ENCODE results near the gene KSR2.

KSR2 gene

GRCh38 chr12:117878605-117879004 is 90.2 kb downstream of the KSR2 start:
- no peaks in the 10 kb centered on the region for H4K20me1 ChIP-seq (ENCODE audit: insufficient read depth, low read length)
- no peaks in the 10 kb centered on the region for H3K36me3 ChIP-seq (ENCODE audit: insufficient read depth, low read length)
- H3K4me1 ChIP-seq (ENCODE audit: insufficient read depth, low read length, severe bottlenecking): peaks cover 14% of the 10 kb centered on the region
- no peaks in the 10 kb centered on the region for H3F3A ChIP-seq (ENCODE audit: insufficient read depth, low read length)
- no peaks in the 10 kb centered on the region for H3K79me2 ChIP-seq (ENCODE audit: insufficient read depth, low read length)
- H3K9me3 ChIP-seq (ENCODE audit: low read length): 0 out of 2 replicates have a peak, but pooled peaks cover 2% of the 10 kb centered on the region
- H3K4me3 ChIP-seq (ENCODE audit: low read depth, low read length, poor library complexity, severe bottlenecking): no peak overlapping the region
- TF ChIP-seq EZH2 (IDR thresholded peaks at IDR 0.05; ENCODE audit: borderline replicate concordance, low read length) (no peak), CTCF (IDR thresholded peaks at IDR 0.05; ENCODE audit: low read length) (no peak)
- H2AFZ ChIP-seq (ENCODE audit: low read length): no peak overlapping the region
- H3K4me2 ChIP-seq (ENCODE audit: low read length): no peak overlapping the region
- peaks cover 4% of the 10 kb centered on the region; the same call in 1 of the 2 replicates for H3K27me3 ChIP-seq (ENCODE audit: insufficient read depth, low read length)
- no peaks in the 10 kb centered on the region for H3K9me2 ChIP-seq (ENCODE audit: low read depth, low read length)
- no peak overlapping the region for H3K9ac ChIP-seq (ENCODE audit: low read length)
- H3K27ac ChIP-seq (ENCODE audit: low read depth, low read length, poor library complexity, severe bottlenecking): no peak overlapping the region

- Histone ChIP-seq H2AFZ (ENCODE audit: low read length) (no peak overlapping the region), H3K4me3 (ENCODE audit: low read depth, low read length, poor library complexity, severe bottlenecking) (no peak overlapping the region), H3K79me2 (ENCODE audit: insufficient read depth, low read length) (no peaks in the 10 kb centered on the region), H3K9ac (ENCODE audit: low read length) (no peak overlapping the region), H3K27ac (ENCODE audit: low read depth, low read length, poor library complexity, severe bottlenecking) (no peak overlapping the region), H3K4me1 (ENCODE audit: insufficient read depth, low read length, severe bottlenecking) (peaks cover 14% of the 10 kb centered on the region), H3K36me3 (ENCODE audit: insufficient read depth, low read length) (no peaks in the 10 kb centered on the region), H3K4me2 (ENCODE audit: low read length) (peak overlapping the region; percentile 35; the same call in 1 of the 2 replicates), H3F3A (ENCODE audit: insufficient read depth, low read length) (no peaks in the 10 kb centered on the region), H3K9me3 (ENCODE audit: low read length) (no peaks in the 10 kb centered on the region), H3K27me3 (ENCODE audit: insufficient read depth, low read length) (peaks cover 4% of the 10 kb centered on the region; the same call in 1 of the 2 replicates), H4K20me1 (ENCODE audit: insufficient read depth, low read length) (no peaks in the 10 kb centered on the region), H3K9me2 (ENCODE audit: low read depth, low read length) (no peaks in the 10 kb centered on the region)
- TF ChIP-seq CTCF (IDR thresholded peaks at IDR 0.05; ENCODE audit: low read length): no peak
- no peak for TF ChIP-seq EZH2 (IDR thresholded peaks at IDR 0.05; ENCODE audit: borderline replicate concordance, low read length)
These were observed 92.4 kb downstream of the KSR2 start for GRCh38 chr12:117876436-117876816.

DNA sequence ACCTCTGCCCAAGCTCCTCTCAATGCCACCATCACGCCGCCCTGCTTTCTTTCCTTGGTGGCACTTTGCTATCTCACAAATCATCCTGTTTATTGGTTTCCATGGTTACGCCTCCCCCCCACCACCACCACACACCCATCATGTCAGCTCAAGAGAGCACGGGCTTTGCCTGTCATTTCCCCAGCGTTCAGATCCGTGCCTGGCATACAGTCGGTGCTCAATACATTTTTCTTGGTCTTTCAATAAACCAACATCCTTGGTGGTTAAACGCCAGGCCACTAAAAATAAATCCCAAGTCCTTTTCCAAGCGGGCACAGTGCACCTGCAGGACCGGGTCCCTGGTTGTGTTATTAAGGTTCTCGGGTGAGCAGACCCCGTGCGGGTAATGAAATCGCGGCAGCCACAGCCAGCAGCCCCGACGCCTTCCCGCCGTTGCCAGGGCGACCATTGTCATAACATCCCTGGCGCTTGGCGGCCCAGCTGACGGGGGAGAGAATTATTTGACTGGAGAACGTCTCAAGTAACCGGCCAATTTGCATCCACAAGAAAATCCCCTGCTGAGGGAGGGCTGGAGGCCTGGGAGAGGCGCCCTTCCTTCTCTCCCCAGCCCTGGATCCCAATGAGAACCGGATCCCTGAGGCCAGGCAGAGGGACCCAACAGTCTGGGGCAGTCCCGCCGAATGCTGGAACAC is 92.9 kb downstream of the KSR2 start:
- Histone ChIP-seq H3K9me2 (ENCODE audit: low read depth, low read length) (no peaks in the 10 kb centered on the region), H3K27ac (ENCODE audit: low read depth, low read length, poor library complexity, severe bottlenecking) (no peak overlapping the region), H3K4me2 (ENCODE audit: low read length) (peak overlapping the region; percentile 35; the same call in 1 of the 2 replicates), H3K79me2 (ENCODE audit: insufficient read depth, low read length) (no peaks in the 10 kb centered on the region), H3K36me3 (ENCODE audit: insufficient read depth, low read length) (no peaks in the 10 kb centered on the region), H3K27me3 (ENCODE audit: insufficient read depth, low read length) (peaks cover 4% of the 10 kb centered on the region; the same call in 1 of the 2 replicates), H3K4me3 (ENCODE audit: low read depth, low read length, poor library complexity, severe bottlenecking) (no peak overlapping the region), H4K20me1 (ENCODE audit: insufficient read depth, low read length) (no peaks in the 10 kb centered on the region), H2AFZ (ENCODE audit: low read length) (no peak overlapping the region), H3K9ac (ENCODE audit: low read length) (no peak overlapping the region), H3K9me3 (ENCODE audit: low read length) (no peaks in the 10 kb centered on the region), H3K4me1 (ENCODE audit: insufficient read depth, low read length, severe bottlenecking) (peaks cover 14% of the 10 kb centered on the region), H3F3A (ENCODE audit: insufficient read depth, low read length) (no peaks in the 10 kb centered on the region)
- TF ChIP-seq EZH2 (IDR thresholded peaks at IDR 0.05; ENCODE audit: borderline replicate concordance, low read length): no peak
- no peak for TF ChIP-seq CTCF (IDR thresholded peaks at IDR 0.05; ENCODE audit: low read length)
